GM12801 (cell line): ENCODE results near the gene UBE2S.

ENCODE experiments used
- TF ChIP-seq, protein P1 (sequence below): IDR thresholded peaks from one replicate; pipeline ENCODE4 v1.5.1; 2011; ENCODE audit warnings: control low read depth; ENCODE audit not compliant: insufficient read length; ENCODE audit errors: extremely low read depth

The UBE2S gene

GRCh38 chr19:55392820-55393761 lies 14.5 kb downstream of the UBE2S start:
- TF ChIP-seq, protein P1, sequence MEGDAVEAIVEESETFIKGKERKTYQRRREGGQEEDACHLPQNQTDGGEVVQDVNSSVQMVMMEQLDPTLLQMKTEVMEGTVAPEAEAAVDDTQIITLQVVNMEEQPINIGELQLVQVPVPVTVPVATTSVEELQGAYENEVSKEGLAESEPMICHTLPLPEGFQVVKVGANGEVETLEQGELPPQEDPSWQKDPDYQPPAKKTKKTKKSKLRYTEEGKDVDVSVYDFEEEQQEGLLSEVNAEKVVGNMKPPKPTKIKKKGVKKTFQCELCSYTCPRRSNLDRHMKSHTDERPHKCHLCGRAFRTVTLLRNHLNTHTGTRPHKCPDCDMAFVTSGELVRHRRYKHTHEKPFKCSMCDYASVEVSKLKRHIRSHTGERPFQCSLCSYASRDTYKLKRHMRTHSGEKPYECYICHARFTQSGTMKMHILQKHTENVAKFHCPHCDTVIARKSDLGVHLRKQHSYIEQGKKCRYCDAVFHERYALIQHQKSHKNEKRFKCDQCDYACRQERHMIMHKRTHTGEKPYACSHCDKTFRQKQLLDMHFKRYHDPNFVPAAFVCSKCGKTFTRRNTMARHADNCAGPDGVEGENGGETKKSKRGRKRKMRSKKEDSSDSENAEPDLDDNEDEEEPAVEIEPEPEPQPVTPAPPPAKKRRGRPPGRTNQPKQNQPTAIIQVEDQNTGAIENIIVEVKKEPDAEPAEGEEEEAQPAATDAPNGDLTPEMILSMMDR: no peak

- TF ChIP-seq, protein P1: no peak
Measured at GRCh38 chr19:55391702-55392615, 15.6 kb downstream of the UBE2S start.

GRCh38 chr19:55391191-55391670 lies 16.4 kb downstream of the UBE2S start:
- TF ChIP-seq, protein P1: no peak

GRCh38 chr19:55390461-55390880 lies 17.1 kb downstream of the UBE2S start:
- TF ChIP-seq, protein P1: no peak

DNA sequence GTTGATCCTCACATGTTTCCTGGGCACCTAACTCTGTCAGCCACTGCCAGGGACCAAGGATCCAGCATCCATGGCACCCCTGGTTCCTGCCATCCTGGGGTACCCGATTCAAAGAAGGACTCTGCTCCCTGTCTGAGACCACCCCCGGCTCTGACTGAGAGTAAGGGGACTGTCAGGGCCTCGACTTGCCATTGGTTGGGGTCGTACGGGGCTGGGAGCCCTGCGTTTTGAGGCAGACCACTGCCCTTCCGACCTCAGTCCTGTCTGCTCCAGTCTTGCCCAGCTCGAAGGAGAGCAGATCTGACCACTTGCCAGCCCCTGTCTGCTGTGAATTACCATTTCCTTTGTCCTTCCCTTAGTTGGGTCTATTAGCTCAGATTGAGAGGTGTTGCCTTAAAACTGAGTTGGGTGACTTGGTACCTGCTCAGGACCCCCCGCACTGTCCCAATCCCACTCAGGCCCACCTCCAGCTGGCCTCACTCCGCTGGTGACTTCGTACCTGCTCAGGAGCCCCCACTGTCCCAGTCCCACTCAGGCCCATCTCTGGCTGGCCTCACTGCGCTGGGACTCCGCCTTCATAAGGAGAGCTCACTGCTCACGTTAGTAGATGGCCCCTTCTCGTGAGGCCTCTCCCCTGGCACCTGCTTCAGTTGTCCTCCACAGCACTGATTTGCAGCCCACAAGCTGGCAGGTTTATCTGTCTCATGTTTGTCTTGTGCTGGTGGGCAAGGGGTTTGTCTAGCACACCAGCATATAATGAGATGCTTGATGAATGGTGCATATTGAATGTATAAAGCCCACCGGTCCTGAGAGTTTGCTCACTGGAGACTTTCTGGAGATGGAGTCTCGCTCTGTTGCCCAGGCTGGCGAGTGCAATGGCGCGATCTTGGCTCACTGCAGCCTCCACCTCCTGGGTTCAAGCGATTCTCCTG lies 17.9 kb downstream of the UBE2S start:
- TF ChIP-seq, protein P1: no peak

- TF ChIP-seq, protein P1: no peak
Measured at GRCh38 chr19:55387736-55388497, 19.7 kb downstream of the UBE2S start.
